ENCODE results near the gene CYB561D2.

- TF ChIP-seq POLR2A (IDR thresholded peaks at IDR 0.05) (no peak), CTCF (IDR thresholded peaks at IDR 0.05) (no peak)
These were observed 28.1 kb upstream of the CYB561D2 start, which contains the start of gene HYAL2 for GRCh38 chr3:50322386-50323091.

Data from vagina (tissue), 2 donors.